Left renal pelvis (tissue), 4 donors: ENCODE measurements around the gene WDR59. TPM values are rescaled to one million over a fixed set of nuclear protein-coding genes. Genes with fewer than 3 reads are reported as not detected.
"Not testable (repeated sequence)": the region's sequence is repeated elsewhere in the genome, so short reads cannot be mapped to it uniquely, and the experiment has no call there.

ENCODE experiments used
- DNase-seq, 4 donors: peaks; one replicate each; pipeline ENCODE4 v3.0.0-alpha.2; 2013; ENCODE audit warnings: low read depth in 4 of 4, low spot score in 3 of 4
- polyA plus RNA-seq, 4 donors: library from polyadenylated mRNA; unstranded; fragments of 120-200 nt; gene quantifications; one replicate each; pipeline ENCODE4 v1.2.1, GENCODE V29; 2013; ENCODE audit not compliant: insufficient read length in 4 of 4

WDR59 gene
- polyA plus RNA-seq, 4 donors: 63.1 to 121 (median 84.6) TPM

DNA sequence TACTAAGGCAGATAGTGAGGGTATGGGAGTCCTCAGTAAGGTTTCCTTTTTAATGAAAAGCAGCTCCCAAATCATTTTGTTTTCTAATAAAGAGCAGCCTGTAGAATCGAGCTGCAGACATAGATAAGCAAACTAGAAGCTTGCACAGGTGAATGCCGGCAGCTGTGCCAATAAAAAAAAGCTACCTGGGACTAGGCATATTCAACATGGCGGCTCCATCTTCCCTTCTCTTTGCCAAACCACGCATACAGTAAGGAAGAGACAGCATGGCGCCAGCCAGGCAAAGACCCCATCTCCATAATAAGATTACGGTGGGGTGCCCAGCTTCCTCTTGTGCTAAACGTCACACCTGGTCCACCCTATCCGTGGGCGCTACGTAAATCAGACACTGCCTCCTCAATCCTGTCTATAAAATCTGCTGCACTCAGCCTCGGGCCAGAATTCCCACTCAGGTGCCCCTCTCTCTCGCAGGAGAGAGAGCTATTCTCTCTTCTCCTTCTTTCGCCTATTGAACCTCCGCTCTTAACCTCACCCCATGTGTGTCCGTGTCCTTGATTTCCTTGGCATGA is 117.6 kb downstream of the WDR59 start:
- DNase-seq: no peak

DNA sequence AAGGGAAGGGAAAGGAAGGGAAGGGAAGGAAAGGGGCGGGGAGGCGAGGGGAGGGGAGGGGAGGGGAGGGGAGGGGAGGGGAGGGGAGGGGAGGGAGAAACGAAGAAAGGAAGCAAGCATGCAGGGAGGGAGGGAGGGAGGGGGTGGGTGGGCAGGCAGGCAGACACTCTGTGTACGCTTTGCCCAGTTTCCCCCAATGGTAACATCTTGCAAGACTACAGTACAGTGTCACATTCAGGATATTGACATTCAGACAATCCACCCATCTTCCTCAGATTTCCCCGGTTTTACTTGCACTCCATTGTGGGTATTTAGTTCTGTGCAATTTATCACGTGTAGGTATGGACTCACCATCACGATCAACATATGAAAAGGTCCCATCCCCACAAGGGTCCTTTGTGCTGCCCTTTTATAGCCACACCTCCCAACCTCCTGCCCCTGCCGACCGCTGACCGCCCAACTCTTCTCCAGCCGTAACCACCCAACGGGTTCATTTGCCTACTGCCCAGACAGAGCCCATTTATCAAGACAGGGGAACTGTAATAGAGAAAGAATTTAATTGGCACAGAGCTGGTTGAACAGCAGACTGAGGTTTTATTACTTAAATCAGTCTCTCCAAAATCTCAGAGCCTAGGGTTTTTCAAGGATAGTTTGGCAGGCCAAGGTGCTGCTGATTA is 118.9 kb downstream of the WDR59 start:
- DNase-seq: no peak

DNA sequence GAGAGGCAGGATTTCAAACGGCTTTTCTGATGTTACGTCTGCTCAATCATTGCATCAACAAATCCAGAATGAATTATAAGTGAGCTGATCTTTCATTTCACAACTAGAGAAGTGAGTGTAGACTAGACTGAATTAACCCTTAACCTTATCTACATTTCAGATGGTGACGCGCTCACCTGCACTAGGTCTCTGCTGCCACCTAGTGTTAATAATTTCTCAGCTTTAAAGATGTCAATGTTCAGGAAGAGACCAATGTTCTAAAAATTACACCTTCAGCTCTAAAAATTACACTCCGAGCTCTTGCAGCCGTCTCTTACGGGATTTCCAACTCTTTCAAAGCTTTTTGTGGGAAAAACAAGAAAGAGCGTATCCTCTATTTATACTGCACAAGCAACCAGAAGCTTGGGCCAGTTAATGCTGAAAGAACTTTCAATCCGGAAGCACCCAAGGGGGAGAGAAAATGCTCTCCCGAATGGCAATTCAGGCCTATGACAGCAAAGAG is 122.1 kb downstream of the WDR59 start:
- peak in 2 of 4 donors; percentile 14 to 25 for DNase-seq

- DNase-seq: no peak
These were observed 132.4 kb downstream of the WDR59 start for GRCh38 chr16:74852500-74852875.

DNA sequence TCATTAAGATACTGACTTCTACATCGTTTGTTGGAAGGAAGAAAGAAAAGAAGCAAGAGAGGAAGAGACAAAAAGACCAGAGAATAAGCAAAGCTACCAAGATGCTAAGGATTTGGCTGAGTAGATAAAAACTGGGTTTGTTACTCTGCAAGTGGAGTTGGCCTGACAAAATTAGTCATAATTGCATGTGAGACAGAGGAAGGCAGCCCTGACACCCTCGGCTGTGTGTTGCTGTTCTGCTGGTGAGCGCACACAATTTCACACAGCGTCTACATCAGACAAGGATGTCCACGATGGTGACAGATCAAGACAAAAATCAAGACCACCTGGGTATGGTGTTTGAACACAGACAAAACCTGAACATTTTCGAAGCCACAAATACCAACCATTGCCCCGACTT is 134.9 kb downstream of the WDR59 start:
- no peak for DNase-seq

DNA sequence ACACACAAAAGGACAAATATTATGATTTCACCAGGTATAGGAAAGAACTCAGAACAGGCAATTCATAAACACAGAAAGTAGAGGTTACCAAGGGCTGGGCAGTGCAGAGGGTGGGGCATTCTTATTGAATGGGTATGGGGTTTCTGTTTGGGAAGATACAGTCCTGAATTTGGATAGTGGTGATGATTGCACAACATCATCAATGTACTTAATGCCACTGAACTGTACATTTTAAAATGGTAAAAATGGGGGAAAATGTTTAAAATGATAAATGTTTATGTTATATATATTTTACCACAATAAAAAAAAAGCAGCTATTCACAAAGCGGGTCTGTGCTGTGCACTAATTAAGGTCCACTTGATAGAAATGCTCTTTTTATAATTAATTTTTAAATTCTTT is 137.7 kb downstream of the WDR59 start:
- DNase-seq: no peak

DNA sequence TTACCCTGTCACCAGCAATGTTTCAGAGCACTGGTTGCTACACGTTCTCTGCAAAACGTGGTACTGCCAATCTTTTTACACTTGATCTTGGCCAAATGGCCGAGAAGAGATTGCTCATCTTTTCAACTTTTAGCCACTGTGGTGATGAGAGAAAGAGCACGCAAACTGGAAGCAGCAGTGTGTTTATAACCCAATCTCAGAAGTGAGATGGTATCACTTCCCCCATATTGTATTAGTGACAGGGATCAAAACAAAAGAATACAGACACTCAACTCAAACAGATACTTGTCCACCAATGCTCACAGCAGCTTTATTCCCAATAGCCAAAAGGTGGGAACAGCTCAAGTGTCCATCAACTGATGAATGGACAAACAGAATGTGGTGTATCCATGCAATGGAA is 138.2 kb downstream of the WDR59 start:
- DNase-seq: no peak

GRCh38 chr16:74844041-74844980 is 140.6 kb downstream of the WDR59 start:
- DNase-seq: no peak

- not testable (repeated sequence) for DNase-seq
These were observed 141.4 kb downstream of the WDR59 start for GRCh38 chr16:74843381-74844035.

DNA sequence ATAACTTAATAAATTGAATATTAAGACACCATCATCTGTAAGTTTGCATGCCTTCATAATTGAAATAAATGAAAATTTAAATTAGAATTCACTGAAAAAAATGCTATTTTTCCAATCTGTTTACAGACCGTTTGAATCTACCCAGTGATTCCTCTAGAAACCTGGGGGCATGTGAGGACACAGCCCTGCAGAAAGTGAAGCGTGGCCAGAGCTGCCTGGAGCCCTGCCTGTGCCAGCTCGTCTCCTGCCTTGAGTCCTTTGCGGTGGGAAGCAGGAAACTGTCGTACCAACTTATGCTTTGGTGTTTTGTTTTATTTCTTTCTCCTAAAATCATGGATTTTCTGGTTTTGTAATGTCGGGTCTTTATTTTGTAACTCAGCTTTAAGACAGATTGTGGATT is 142.5 kb downstream of the WDR59 start:
- no peak for DNase-seq

DNA sequence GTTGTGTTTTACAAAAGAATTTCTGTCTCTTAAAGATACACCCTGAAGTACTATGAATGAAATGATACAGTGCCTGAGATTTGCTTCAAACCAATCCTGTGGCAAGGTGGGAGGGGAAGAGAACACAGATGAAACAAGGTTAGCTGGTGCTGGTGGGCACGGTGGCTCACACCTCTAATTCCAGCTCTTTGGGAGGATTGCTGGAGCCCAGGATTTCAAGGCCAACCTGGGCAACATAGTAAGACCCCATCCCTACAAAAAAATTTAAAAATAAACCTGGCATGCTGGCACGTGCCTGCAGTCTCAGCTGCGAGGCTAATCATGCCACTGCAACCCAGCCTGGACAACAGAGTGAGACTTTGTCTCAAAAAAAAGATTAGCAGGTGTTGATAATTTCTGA is 143.0 kb downstream of the WDR59 start:
- no peak for DNase-seq

GRCh38 chr16:74841469-74841868 is 143.5 kb downstream of the WDR59 start:
- DNase-seq: no peak

DNA sequence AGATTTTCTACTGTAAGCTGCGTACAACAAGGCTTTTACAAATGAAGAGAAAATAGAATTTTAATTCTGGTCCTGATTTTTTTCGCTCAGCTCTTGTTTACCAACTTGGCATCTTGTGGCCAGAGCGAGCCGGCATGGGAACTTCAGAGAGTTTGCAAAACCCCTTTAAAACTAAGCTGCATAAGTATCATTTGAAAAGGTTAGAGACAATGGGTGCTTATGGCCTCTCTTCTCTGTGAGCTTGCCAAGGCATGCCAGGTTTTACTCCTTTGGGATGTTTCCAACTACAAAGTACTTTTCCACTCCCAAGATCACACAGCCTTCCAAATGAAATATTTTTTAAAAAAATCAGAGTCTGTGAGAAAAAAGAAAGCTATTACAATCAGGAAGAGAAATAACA is 147.9 kb downstream of the WDR59 start:
- DNase-seq: no peak

DNA sequence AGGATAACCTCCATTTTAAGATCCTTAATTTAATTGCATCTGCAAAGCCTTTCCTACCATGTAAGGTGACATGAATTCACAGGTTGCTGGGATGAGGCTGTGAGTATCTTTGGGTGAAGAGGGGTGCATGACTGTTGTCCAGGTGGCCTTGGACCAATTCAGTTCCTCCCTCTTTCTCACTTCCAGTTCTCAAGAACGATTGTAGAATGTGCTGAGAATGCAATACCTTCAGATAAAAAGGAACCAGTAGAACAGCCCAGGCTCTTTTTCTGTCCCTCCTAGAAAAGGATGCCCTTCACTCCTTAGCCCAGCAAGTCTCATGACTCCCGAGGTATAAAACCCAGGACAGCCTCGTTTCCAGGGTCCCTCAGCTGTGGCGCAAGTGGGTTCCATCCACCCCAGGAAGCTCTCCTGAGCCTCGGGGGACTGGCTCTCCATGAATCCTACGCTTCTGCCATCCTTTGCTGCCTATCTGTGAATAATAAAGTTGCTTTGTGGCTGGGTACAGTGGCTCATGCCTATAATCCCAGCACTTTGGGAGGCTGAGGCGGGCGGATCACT is 148.7 kb downstream of the WDR59 start:
- no peak for DNase-seq

DNA sequence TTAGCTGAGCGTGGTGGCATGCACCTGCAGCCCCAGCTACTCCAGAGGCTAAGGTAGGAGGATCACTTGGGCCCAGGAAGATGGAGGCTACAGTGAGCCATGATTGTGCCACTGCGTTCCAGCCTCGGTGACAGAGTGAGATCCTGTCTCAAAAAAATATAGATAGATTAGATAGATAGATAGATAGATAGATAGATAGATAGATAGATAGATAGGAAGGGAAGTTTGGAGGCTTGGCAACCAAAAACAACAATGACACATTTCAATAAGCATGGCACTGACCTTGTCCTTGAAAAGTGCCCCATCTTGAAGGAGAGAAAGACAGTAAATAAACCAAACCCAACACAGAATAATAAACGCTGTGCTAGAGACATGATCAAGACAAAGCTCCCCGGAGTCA is 152.7 kb downstream of the WDR59 start:
- DNase-seq: no peak

DNA sequence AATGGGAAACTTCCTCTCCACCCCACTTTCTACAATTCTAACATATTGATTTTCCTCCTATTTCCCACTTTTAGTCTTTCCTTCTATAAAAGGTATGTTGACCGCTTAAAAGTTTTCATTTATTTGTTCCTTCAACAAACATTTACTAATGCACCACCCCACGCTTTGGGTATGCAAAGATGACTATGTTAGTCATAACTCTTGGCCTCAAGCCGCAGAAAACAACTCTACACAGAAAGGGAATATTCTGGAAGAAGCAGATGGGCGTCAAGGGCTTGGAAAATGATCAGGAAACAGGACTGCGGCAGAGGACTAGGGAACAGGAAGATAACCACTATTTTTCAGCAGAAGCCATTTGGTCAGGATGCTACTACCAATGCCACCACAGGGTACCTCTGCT is 153.5 kb downstream of the WDR59 start:
- DNase-seq: no peak

- no peak for DNase-seq
These were observed 154.3 kb downstream of the WDR59 start for GRCh38 chr16:74830648-74831047.

DNA sequence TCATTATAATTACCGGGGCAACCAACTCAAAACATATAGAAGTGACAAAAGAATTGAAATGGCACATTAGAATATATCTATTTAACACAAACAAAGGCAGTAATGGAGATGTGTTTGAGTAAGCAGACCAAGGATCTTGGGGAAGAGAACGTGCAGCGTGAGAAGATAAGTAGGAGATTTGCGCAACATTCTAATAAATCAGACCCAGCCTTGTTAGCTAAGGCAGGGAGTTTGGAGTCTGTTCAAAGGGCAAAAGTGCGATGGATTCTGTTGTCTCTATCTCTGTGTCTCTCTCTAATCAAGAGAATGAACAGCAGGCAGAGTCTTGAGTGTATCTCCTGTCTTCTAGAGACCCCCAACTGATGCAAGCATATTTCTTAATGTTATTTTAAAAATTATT is 155.3 kb downstream of the WDR59 start:
- DNase-seq: no peak

GRCh38 chr16:74825941-74826340 is 159.0 kb downstream of the WDR59 start:
- DNase-seq: no peak

GRCh38 chr16:74825016-74825415 is 159.9 kb downstream of the WDR59 start:
- no peak for DNase-seq
